Measurements from ENCODE around the gene UBR3.
"Not testable (repeated sequence)": the region's sequence is repeated elsewhere in the genome, so short reads cannot be mapped to it uniquely, and the experiment has no call there.

Gene UBR3

GRCh38 chr2:169827272-169828140 lies at the start of gene UBR3:
UBR3 (plus strand) TSS chr2:169827454; CDS start chr2:169827508, 54 bp downstream.
- peak; percentile 88 for DNase-seq

GRCh38 chr2:169778446-169778845 lies 48.8 kb upstream of the UBR3 start:
- no peak for DNase-seq

- DNase-seq = no peak
Measured at GRCh38 chr2:169781249-169782013, 45.8 kb upstream of the UBR3 start.

GRCh38 chr2:169782513-169782912 lies 44.7 kb upstream of the UBR3 start:
- DNase-seq = no peak

- DNase-seq = no peak
Measured at GRCh38 chr2:169790581-169790980, 36.7 kb upstream of the UBR3 start.

- no peak for DNase-seq
Measured at GRCh38 chr2:169795181-169795580, 32.1 kb upstream of the UBR3 start.

- DNase-seq = no peak
Measured at GRCh38 chr2:169796441-169796840, 30.8 kb upstream of the UBR3 start.

GRCh38 chr2:169797601-169798000 lies 29.7 kb upstream of the UBR3 start:
- DNase-seq = no peak

GRCh38 chr2:169798397-169798717 lies 28.9 kb upstream of the UBR3 start:
- DNase-seq = no peak

- peak; percentile 97 for DNase-seq
Measured at GRCh38 chr2:169798718-169799592, 28.3 kb upstream of the UBR3 start, which contains the start of gene SSB. SSB (plus strand) TSS chr2:169798871; CDS start chr2:169800961, 2,090 bp downstream.

- DNase-seq = no peak
Measured at GRCh38 chr2:169803480-169803879, 23.8 kb upstream of the UBR3 start.

GRCh38 chr2:169806586-169806985 lies 20.7 kb upstream of the UBR3 start:
- no peak for DNase-seq

GRCh38 chr2:169808221-169808620 lies 19.0 kb upstream of the UBR3 start:
- DNase-seq = no peak

- DNase-seq = no peak
Measured at GRCh38 chr2:169815849-169816248, 11.4 kb upstream of the UBR3 start.

GRCh38 chr2:169816961-169817360 lies 10.3 kb upstream of the UBR3 start:
- not testable (repeated sequence) for DNase-seq

GRCh38 chr2:169817369-169817768 lies 9.9 kb upstream of the UBR3 start:
- not testable (repeated sequence) for DNase-seq

GRCh38 chr2:169818241-169818640 lies 9.0 kb upstream of the UBR3 start:
- DNase-seq = no peak

GRCh38 chr2:169819106-169819505 lies 8.1 kb upstream of the UBR3 start:
- no peak for DNase-seq

GRCh38 chr2:169820101-169820500 lies 7.2 kb upstream of the UBR3 start:
- not testable (repeated sequence) for DNase-seq

GRCh38 chr2:169822036-169822435 lies 5.2 kb upstream of the UBR3 start:
- no peak for DNase-seq

GRCh38 chr2:169822785-169823392 lies 4.4 kb upstream of the UBR3 start:
- no peak for DNase-seq

- DNase-seq = no peak
Measured at GRCh38 chr2:169823996-169824372, 3.3 kb upstream of the UBR3 start.

All from CD4-positive, alpha-beta T cell treated with Interleukin-4 for 4 hours (primary cell).